GM23338 (cell line): ENCODE results near the gene ZAP70.

ENCODE experiments used
- CREB1 ChIP-seq: fragments of 250-450 bp; sonication (Bioruptor Pico); IDR thresholded peaks from 2 replicates; pipeline ENCODE4 v1.5.0; 2020; ENCODE audit warnings: low read depth, mild to moderate bottlenecking, moderate library complexity
- CTCF ChIP-seq, 2 experiments: fragments of 200-600 bp in 1 of 2; sonication (generic) in 1 of 2; conservative IDR thresholded peaks; 2 replicates each; pipeline versions ENCODE4 v1.5.1 to v1.6.1; 2016 to 2017; ENCODE audit warnings: antibody characterized with exemption in 2 of 2, low read depth in 2 of 2, mild to moderate bottlenecking in 2 of 2, moderate library complexity in 1 of 2
- ETS1 ChIP-seq: IDR thresholded peaks from 2 replicates; pipeline ENCODE4 v1.6.1; 2016; ENCODE audit warnings: antibody characterized with exemption
- EZH2 ChIP-seq: fragments of 200-600 bp; sonication (generic); IDR thresholded peaks from one replicate; pipeline ENCODE4 v1.8.0; 2017; ENCODE audit warnings: antibody characterized with exemption, mild to moderate bottlenecking, low read depth; ENCODE audit not compliant: unreplicated experiment
- EZH2phosphoT487 ChIP-seq: fragments of 200-600 bp; sonication (generic); IDR thresholded peaks from one replicate; pipeline ENCODE4 v1.8.1; 2018; ENCODE audit warnings: antibody characterized with exemption; ENCODE audit not compliant: unreplicated experiment
- JUNB ChIP-seq: IDR thresholded peaks from one replicate; pipeline ENCODE4 v1.6.1; 2016; ENCODE audit warnings: antibody characterized with exemption; ENCODE audit not compliant: unreplicated experiment
- POLR2AphosphoS5 ChIP-seq: IDR thresholded peaks from 2 replicates; pipeline ENCODE4 v1.6.1; 2016; ENCODE audit warnings: antibody characterized with exemption, low read depth
- REST ChIP-seq: IDR thresholded peaks from one replicate; pipeline ENCODE4 v1.6.1; 2018; ENCODE audit warnings: antibody characterized with exemption; ENCODE audit not compliant: unreplicated experiment
- STAT1 ChIP-seq: IDR thresholded peaks from one replicate; pipeline ENCODE4 v1.6.1; 2016; ENCODE audit warnings: antibody characterized with exemption; ENCODE audit not compliant: unreplicated experiment

DNA sequence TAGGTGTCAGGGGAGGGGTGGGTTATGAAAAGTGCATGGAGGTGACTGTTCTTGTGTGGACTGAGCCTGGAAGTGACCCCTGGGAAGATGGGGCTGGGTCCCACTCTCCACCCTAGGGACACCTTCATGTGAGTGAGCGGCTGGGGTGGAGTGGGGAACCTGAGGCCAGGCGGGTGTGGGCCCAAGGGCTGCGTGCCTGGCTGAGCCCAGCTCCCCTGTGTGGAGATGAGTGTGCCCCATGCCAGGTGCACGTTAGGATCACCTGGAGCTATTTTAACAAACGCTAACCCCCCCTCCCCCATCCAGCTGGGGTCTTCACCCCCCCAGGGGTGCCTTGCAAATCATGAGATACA is 26.5 kb downstream of the ZAP70 start:
- TF ChIP-seq POLR2AphosphoS5: no peak
- TF ChIP-seq CTCF (conservative IDR thresholded peaks at IDR 0.05; ENCODE audit: low read depth in 2 of 2): no peak
- TF ChIP-seq EZH2: no peak
- no peak for TF ChIP-seq EZH2phosphoT487
- TF ChIP-seq CREB1: no peak
- TF ChIP-seq REST: no peak
- TF ChIP-seq ETS1: no peak
- TF ChIP-seq STAT1: no peak
- no peak for TF ChIP-seq JUNB
